GM21717 (cell line): Measurements from ENCODE around the gene SYF2.
"Not testable (repeated sequence)": the region's sequence is repeated elsewhere in the genome, so short reads cannot be mapped to it uniquely, and the experiment has no call there.

Experiments used
- ATAC-seq: cut with Tn5 transposase; IDR thresholded peaks from one replicate; pipeline ENCODE4 v1.9.1; 2021; ENCODE audit warnings: mild to moderate bottlenecking, moderate library complexity; ENCODE audit not compliant: unreplicated experiment

SYF2 gene

DNA sequence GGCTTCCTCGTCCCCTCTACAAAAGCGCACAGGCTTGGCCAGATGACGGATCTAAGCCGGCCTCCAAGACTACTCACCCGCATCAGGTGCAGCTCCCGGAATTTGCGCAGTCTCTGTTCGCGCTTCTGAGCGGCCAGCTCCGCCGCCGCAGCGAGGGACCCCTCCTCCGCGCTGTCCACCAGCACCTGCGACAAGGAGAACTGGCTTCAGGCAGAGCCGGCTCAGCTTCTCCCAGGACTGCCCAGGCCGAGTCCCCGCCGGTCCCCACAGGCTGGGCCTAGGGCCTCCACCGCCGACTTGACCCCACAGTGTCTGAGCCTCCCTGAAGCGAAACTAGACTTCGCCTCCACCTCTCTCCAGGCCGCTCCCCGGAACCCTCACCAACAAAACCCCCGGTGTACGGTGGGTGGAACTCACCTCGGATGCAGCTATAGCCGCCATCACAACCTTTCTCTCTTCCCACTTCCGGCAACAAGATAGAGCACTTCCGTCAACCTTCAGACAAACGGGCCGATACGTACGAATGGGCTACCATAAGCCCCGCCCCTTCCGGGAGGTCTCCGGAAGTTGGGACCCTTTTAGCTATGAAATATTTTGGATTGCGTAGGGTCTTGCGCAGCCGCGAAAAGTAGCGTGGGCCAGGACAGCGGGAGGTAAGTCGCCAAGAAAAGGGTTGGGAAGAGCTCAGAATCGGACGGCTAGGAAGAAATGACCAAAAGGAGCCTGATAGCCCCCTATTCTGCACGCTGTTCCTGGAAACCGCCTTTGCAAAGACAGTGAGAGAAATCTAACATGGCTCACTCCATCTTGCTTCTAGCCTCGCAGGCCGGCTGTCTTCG is at the start of gene SYF2:
Gene SYF2, minus strand, starts transcription at position 476 of the 839 bp plus-strand sequence. Its CDS starts 35 bp downstream, at position 441.
- peak; percentile 73 for ATAC-seq

GRCh38 chr1:25279693-25280111 is 47.4 kb upstream of the SYF2 start:
- not testable (repeated sequence) for ATAC-seq

GRCh38 chr1:25278790-25279189 is 46.5 kb upstream of the SYF2 start:
- not testable (repeated sequence) for ATAC-seq

- not testable (repeated sequence) for ATAC-seq
These were observed 46.1 kb upstream of the SYF2 start for GRCh38 chr1:25278358-25278757.

GRCh38 chr1:25277295-25277694 is 45.0 kb upstream of the SYF2 start:
- ATAC-seq, result not testable (repeated sequence)

- not testable (repeated sequence) for ATAC-seq
These were observed 43.3 kb upstream of the SYF2 start for GRCh38 chr1:25275648-25276047.

DNA sequence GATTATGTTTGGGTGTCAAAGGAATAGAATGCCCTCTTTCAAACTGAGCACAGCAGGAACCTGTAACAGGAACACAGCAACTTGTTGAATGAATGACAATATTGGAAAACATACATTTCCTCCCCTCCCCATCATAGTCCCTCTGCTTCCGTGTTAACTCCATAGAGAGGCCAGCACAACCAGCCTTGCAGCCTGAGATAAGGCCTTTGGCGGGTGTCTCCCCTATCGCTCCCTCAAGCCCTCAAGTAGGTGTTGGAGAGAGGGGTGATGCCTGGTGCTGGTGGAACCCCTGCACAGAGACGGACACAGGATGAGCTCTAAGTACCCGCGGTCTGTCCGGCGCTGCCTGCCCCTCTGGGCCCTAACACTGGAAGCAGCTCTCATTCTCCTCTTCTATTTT is 39.9 kb upstream of the SYF2 start, which contains the start of gene RHD:
Gene RHD, plus strand, starts transcription at position 272 of the 400 bp plus-strand sequence. Its CDS starts 39 bp downstream, at position 311.
- ATAC-seq, result not testable (repeated sequence)

DNA sequence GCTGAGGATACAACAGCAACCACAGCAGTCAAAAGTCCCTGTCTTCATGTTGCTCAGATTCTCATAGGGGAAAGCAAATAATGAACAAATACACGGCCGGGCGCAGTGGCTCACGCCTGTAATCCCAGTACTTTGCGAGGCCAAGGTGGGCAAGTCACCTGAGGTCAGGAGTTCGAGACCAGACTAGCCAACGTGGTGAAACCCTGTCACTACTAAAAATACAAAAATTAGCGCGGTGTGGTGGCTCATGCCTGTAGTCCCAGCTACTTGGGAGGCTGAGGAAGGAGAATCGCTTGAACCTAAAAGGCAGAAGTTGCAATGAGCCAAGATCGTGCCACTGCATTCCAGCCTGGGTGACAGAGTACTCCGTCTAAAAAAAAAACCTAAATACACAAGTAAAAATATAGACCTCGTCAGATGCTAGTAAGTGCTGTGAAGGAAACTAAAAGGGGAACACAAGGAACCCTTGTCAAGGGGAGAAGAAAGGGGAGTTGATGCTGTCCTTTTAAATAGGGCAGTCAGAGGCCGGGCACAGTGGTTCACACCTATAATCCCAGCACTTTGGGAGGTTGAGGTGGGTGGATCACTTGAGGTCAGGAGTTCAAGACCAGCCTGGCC is 36.0 kb upstream of the SYF2 start:
- ATAC-seq, result not testable (repeated sequence)

DNA sequence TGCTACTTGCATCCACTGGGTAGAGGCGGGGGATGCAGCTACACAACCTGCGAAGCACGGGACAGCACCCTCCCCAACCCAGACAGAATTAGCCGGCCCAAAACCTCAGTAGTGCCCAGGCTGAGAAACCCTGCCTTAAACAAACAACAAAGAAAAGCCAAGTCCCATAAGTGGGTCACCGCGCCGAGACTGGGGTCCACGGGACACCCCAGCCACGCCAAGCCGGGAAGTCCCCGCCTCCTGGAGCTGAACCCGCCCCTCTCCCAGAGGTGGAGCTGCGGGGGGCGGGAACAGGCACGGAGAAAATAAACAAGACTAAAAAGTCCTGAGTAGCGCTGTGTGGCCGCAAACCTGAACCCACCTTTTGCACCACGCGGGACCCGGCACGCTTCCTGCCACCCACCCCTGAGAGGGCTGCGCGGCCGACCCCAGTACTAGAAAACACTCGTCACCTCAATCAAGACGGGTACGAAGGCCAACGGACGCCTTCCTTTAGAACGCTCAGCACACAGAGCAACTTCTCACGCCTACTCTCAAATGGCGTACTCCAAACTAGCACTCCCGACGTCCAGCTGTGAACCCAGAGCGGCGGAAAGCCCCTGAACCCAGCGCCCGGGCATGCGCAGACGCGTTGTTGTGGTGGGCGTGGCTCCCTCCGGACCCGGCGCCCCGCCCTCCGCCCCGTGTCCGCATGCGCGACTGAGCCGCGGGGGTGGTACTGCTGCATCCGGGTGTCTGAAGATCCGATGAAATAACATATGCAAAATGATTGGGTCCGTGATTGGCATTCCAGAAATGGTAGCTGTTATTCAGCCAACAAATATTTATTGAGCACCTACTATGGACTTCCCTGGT is 35.2 kb upstream of the SYF2 start:
- not testable (repeated sequence) for ATAC-seq

- ATAC-seq, result not testable (repeated sequence)
These were observed 34.4 kb upstream of the SYF2 start for GRCh38 chr1:25266554-25267287.

DNA sequence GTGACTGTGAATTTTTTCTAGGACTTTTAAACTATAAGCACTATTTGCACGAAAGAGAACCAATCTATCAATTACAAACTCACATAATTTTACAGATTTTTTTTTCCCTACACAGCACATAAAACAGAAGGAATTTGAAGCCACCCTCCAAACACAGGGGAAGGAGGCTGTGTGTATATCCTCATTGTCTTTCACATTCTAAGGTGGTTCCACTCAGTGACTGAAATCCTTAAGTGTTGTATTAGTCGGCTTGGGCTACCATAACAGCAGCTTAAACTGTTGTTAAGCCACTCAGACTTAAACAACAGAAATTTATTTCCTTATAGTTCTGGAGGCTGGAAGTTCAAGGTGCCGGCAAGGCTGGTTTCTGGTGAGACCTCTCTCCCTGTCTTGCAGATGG is 28.0 kb upstream of the SYF2 start:
- not testable (repeated sequence) for ATAC-seq

DNA sequence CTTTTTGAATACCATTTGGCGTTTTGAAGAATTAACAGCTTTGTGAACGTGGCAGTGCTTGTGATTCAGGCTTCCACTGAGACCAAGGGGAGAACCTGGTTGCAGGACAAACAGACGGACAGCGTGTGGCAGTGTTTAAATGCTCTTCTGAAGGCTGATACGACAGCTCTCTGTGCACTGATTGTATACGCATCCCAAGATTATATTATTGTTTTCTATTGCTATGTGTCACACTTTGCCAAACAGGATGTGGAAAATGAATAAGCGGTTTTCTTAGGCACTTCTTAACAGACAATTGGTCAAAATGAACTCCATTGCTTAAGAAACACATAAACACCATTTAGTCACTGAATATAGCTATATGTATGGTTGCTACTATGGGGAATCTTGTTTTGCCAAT is 27.5 kb upstream of the SYF2 start:
- not testable (repeated sequence) for ATAC-seq

GRCh38 chr1:25257196-25257595 is 24.9 kb upstream of the SYF2 start:
- no peak for ATAC-seq

DNA sequence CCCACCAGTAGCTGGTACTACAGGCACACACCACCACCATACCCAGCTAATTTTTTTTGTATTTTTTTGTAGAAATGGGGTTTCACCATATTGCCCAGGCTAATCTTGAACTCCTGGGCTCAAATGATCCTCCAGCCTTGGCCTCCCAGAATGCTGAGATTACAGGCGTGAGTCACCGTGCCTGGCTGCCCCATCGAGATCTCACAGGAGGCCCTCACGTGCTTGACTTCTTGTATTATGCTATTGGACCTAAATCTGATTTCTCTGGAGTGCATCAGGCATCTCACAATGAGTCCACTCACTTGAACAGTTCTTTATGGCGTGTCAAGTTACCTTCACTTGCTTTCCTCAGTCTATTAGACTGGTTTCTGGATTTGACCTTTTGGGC is 24.3 kb upstream of the SYF2 start:
- no peak for ATAC-seq

GRCh38 chr1:25255706-25256577 is 23.6 kb upstream of the SYF2 start:
- no peak for ATAC-seq

- ATAC-seq, result no peak
These were observed 21.6 kb upstream of the SYF2 start for GRCh38 chr1:25253911-25254310.

- peak; percentile 51 for ATAC-seq
These were observed 15.8 kb upstream of the SYF2 start for GRCh38 chr1:25247829-25248754.
